Panc1 (cell line): ENCODE data around the gene CHRM1. TPM values are rescaled to one million over a fixed set of nuclear protein-coding genes. Genes with fewer than 3 reads are reported as not detected.

ENCODE experiments used
- ATAC-seq: fragments of 200-7000 bp; cut with Tn5 transposase; 2 replicates; pipeline ENCODE4 v1.9.1; 2020; ENCODE audit warnings: mild to moderate bottlenecking, moderate library complexity
- BruUV-seq: library from RNA; stranded (reverse); fragments of 400-500 nt; replicated peaks from 2 replicates; lab custom pipeline; 2021; lab: Mats Ljungman, UMichigan
- CTCF ChIA-PET: fragments of 300-600 bp; sonication (Branson Sonifier 250); formaldehyde crosslinking; loops from one replicate; lab custom pipeline; 2022; ENCODE audit warnings: antibody characterized with exemption; lab: Charles Lee
- POLR2A ChIA-PET: fragments of 300-600 bp; sonication (Branson Sonifier 250); formaldehyde crosslinking; loops from one replicate; lab custom pipeline; 2022; ENCODE audit warnings: antibody characterized with exemption; lab: Charles Lee
- DNase-seq: peaks from one replicate; pipeline ENCODE4 v3.0.0-alpha.2; 2010; ENCODE audit warnings: low read depth, low spot score
- H3K27ac ChIP-seq: 2 replicates; pipeline ENCODE4 v1.5.1; 2011; ENCODE audit warnings: mild to moderate bottlenecking, low read length, inconsistent platforms
- H3K27me3 ChIP-seq: fragments of 200-500 bp; sonication (Bioruptor generic); 2 replicates; pipeline ENCODE4 v1.6.0; 2014; ENCODE audit warnings: low read length, inconsistent platforms; ENCODE audit not compliant: control insufficient read depth, insufficient read depth
- H3K36me3 ChIP-seq: fragments of 200-500 bp; sonication (Bioruptor generic); 2 replicates; pipeline ENCODE4 v1.5.1; 2014; ENCODE audit warnings: inconsistent platforms, mild to moderate bottlenecking, low read length, moderate library complexity; ENCODE audit not compliant: control insufficient read depth, insufficient read depth
- H3K4me1 ChIP-seq: 2 replicates; pipeline ENCODE4 v1.5.1; 2011; ENCODE audit warnings: inconsistent platforms, mild to moderate bottlenecking, low read length, moderate library complexity; ENCODE audit not compliant: control insufficient read depth, insufficient read depth
- H3K4me3 ChIP-seq, 2 experiments: 2 replicates each; pipeline ENCODE4 v1.5.1; 2011 to 2012; ENCODE audit warnings: low read depth in 2 of 2, low read length in 2 of 2, mild to moderate bottlenecking in 2 of 2, inconsistent platforms in 1 of 2, moderate library complexity in 1 of 2
- H3K9me3 ChIP-seq: fragments of 200-500 bp; sonication (Bioruptor generic); 2 replicates; pipeline ENCODE4 v1.5.1; 2014; ENCODE audit warnings: low read depth, mild to moderate bottlenecking, inconsistent platforms, low read length, moderate library complexity; ENCODE audit not compliant: control insufficient read depth, insufficient read depth
- CTCF ChIP-seq: fragments of 450-650 bp; IDR thresholded peaks from 2 replicates; pipeline ENCODE4 v1.5.1; 2017; ENCODE audit warnings: mild to moderate bottlenecking
- POLR2AphosphoS5 ChIP-seq: IDR thresholded peaks from 2 replicates; pipeline ENCODE4 v1.6.1; 2012; ENCODE audit warnings: mild to moderate bottlenecking, low read depth, low read length, moderate library complexity
- SIN3A ChIP-seq: IDR thresholded peaks from 2 replicates; pipeline ENCODE4 v1.6.1; 2012; ENCODE audit warnings: low read depth, mild to moderate bottlenecking, low read length, moderate library complexity, borderline replicate concordance; ENCODE audit not compliant: insufficient read depth
- TCF7L2 ChIP-seq: IDR thresholded peaks from 2 replicates; pipeline ENCODE4 v1.6.1; 2011; ENCODE audit warnings: mild to moderate bottlenecking, low read depth, low read length, inconsistent platforms
- in situ Hi-C: cut with HindIII; loops from 2 replicates; pipeline ENCODE4 v1.10.0; 2016; ENCODE audit warnings: low sequenced_read_pairs, low pct_unique_long_range_greater_than_20kb
- intact Hi-C: fragments of 100-400 bp; cut with micrococcal nuclease; formaldehyde crosslinking; loops from one replicate; pipeline ENCODE4 v1.10.0; 2022; ENCODE audit not compliant: unreplicated experiment
- total RNA-seq: library from RNA; stranded (reverse); gene quantifications from one replicate; pipeline ENCODE4 v1.2.1, GENCODE V29; 2021; ENCODE audit not compliant: unreplicated experiment
- TF ChIP-seq, protein P1 (sequence below), 2 experiments: IDR thresholded peaks; 2 replicates each; pipeline ENCODE4 v1.6.1; 2011 to 2012; ENCODE audit warnings: low read depth in 2 of 2, control low read depth in 1 of 2, low read length in 1 of 2, mild to moderate bottlenecking in 1 of 2, moderate library complexity in 1 of 2; ENCODE audit not compliant: insufficient read depth in 1 of 2

Gene CHRM1
- total RNA-seq, 1 experiment from 2014 or later = not detected

DNA sequence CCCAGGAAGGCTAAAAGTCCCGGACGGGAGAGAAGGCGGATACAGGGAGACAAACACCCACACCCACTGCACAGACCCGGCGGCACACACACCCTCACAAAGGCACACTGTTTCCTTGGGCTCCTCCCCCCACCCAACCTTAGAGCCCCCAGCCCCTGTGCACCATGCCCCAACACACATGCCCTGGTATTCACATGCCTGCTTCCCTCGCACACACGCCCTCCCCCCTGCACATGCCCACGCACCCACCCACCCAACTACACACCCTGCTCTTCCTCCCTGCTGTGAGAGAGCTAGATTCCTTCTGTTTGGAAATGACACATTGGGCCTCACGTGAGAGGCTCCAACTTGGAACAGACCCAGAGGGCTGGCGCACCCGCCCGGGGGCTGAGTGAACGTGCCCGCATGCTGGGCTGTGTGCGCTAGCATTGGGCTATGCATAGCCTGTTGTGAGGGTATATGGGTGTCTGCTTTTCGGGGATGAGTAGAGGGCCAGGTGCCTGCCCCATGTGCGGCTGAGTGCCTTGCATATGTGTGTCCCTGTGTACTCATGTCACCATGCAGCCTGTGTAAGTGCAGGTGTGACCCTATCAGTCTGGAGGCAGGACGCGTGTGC is 518 bp upstream of the CHRM1 start:
- in situ Hi-C loops (no loop called here), intact Hi-C loops (no loop called here)
- peak; percentile 56 for ATAC-seq
- Histone ChIP-seq H3K4me1 (peaks cover 7% of the 10 kb centered on the region; the same call in 1 of the 2 replicates), H3K27ac (no peak overlapping the region), H3K27me3 (0 out of 2 replicates have a peak, but pooled peaks cover 2% of the 10 kb centered on the region), H3K36me3 (no peaks in the 10 kb centered on the region), H3K4me3 (peak overlapping the region in 1 of 2 experiments; percentile 20; a peak in 2 of 4 replicates), H3K9me3 (no peaks in the 10 kb centered on the region)
- CTCF ChIA-PET = interaction anchor here (0.6 to 1.1 kb wide), 2 partner anchors 15 to 102 kb away, joined by 3 to 4 read pairs; no protein-coding TSS in a partner anchor
- DNase-seq = no peak
- POLR2A ChIA-PET = no interaction called here
- no TSS peak for BruUV-seq
- TF ChIP-seq POLR2AphosphoS5 (no peak), SIN3A (no peak), TCF7L2 (no peak)

- ATAC-seq = no peak
- no peak overlapping the region for H3K4me3 ChIP-seq
- peaks cover 7% of the 10 kb centered on the region; the same call in 1 of the 2 replicates for H3K4me1 ChIP-seq
- in situ Hi-C loops (no loop called here), intact Hi-C loops (no loop called here)
- CTCF ChIA-PET = interaction anchor here (0.5 kb wide), 1 partner anchor 16 kb away, joined by 5 read pairs; no protein-coding TSS in a partner anchor
- no peak for DNase-seq
- TF ChIP-seq SIN3A = no peak
- TF ChIP-seq, protein P1, sequence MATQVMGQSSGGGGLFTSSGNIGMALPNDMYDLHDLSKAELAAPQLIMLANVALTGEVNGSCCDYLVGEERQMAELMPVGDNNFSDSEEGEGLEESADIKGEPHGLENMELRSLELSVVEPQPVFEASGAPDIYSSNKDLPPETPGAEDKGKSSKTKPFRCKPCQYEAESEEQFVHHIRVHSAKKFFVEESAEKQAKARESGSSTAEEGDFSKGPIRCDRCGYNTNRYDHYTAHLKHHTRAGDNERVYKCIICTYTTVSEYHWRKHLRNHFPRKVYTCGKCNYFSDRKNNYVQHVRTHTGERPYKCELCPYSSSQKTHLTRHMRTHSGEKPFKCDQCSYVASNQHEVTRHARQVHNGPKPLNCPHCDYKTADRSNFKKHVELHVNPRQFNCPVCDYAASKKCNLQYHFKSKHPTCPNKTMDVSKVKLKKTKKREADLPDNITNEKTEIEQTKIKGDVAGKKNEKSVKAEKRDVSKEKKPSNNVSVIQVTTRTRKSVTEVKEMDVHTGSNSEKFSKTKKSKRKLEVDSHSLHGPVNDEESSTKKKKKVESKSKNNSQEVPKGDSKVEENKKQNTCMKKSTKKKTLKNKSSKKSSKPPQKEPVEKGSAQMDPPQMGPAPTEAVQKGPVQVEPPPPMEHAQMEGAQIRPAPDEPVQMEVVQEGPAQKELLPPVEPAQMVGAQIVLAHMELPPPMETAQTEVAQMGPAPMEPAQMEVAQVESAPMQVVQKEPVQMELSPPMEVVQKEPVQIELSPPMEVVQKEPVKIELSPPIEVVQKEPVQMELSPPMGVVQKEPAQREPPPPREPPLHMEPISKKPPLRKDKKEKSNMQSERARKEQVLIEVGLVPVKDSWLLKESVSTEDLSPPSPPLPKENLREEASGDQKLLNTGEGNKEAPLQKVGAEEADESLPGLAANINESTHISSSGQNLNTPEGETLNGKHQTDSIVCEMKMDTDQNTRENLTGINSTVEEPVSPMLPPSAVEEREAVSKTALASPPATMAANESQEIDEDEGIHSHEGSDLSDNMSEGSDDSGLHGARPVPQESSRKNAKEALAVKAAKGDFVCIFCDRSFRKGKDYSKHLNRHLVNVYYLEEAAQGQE (IDR thresholded peaks at IDR 0.05; ENCODE audit: insufficient read depth in 1 of 2, low read depth in 2 of 2, low read length in 1 of 2) = no peak
- TF ChIP-seq POLR2AphosphoS5 = no peak
- TF ChIP-seq TCF7L2 = no peak
- no peak for TF ChIP-seq CTCF
- POLR2A ChIA-PET = no interaction called here
- H3K9me3 ChIP-seq = no peaks in the 10 kb centered on the region
- H3K27me3 ChIP-seq = 0 out of 2 replicates have a peak, but pooled peaks cover 2% of the 10 kb centered on the region
- no peaks in the 10 kb centered on the region for H3K36me3 ChIP-seq
- H3K27ac ChIP-seq = no peak overlapping the region
- no TSS peak for BruUV-seq
Measured at GRCh38 chr11:62919898-62920640, 1.1 kb downstream of the CHRM1 start.
